ENCODE results near the gene BTBD9. TPM values are rescaled to one million over a fixed set of nuclear protein-coding genes. Genes with fewer than 3 reads are reported as not detected.

BTBD9 gene
- polyA plus RNA-seq, 1 donor (not counting 4 experiments of a cell fraction or from before 2014, with no cell fraction given): 6.8 TPM

DNA sequence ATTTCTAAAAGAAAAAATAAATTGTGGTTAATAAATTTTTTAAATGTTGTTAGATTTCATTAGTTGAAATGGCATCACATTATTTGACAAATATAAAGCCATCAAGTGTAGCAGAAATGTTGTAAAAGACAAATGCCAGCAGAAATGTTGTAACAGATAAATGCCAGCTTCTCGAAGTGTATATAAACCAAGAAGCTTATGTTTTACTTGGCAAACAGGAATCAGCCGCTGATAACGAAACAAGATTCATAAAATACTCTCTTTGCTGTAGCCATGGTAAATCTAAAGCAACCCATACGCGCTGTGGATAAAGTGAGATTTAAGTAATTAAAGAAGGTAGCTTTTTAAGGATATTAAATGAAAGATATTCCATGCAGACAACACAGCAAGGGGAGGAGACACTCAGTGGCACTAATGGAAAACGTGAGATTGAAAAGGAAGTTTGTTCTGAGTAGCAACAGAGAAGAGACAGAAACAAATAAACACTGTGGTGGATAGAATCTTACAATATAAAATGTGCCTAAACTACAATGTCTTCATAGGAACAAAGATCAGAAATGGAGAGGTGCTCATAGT lies 29.6 kb downstream of the BTBD9 start:
- Histone ChIP-seq H3K27me3 (ENCODE audit: control insufficient read depth, extremely low read depth, insufficient read depth, low read length) (no peaks in the 10 kb centered on the region), H3K4me3 (ENCODE audit: control insufficient read depth in 2 of 3, extremely low read depth in 1 of 3, insufficient read depth in 2 of 3, low read depth in 1 of 3, low read length in 3 of 3) (no peak overlapping the region), H3K27ac (ENCODE audit: control insufficient read depth, insufficient read depth, low read length) (no peak overlapping the region), H3K9me3 (ENCODE audit: control insufficient read depth, low read depth, low read length) (no peaks in the 10 kb centered on the region), H3K79me2 (ENCODE audit: control insufficient read depth, insufficient read depth, low read length) (no peaks in the 10 kb centered on the region), H3K4me1 (ENCODE audit: control insufficient read depth, extremely low read depth, insufficient read depth, low read length) (no peaks in the 10 kb centered on the region), H3K9ac (ENCODE audit: control insufficient read depth, extremely low read depth, insufficient read depth, low read length) (no peak overlapping the region), H3K4me2 (ENCODE audit: control insufficient read depth, extremely low read depth, insufficient read depth, low read depth, low read length) (no peak overlapping the region), H3K36me3 (ENCODE audit: control insufficient read depth in 2 of 2, extremely low read depth in 1 of 2, insufficient read depth in 2 of 2, low read length in 2 of 2) (no peaks in the 10 kb centered on the region), H2AFZ (ENCODE audit: control insufficient read depth, low read length) (no peak overlapping the region), H4K20me1 (ENCODE audit: control insufficient read depth, extremely low read depth, insufficient read depth, low read length) (no peaks in the 10 kb centered on the region), H3K9me1 (ENCODE audit: control insufficient read depth, extremely low read depth, insufficient read depth, low read length) (no peaks in the 10 kb centered on the region)
- no peak for DNase-seq (ENCODE audit: low read depth, low spot score)
- dilution Hi-C loops (cut with MboI; ENCODE audit: extremely low pct_ligation_motif_present, low sequenced_read_pairs): no loop called here
- no peak for FAIRE-seq
- no peak for TF ChIP-seq EZH2 (IDR thresholded peaks at IDR 0.05; ENCODE audit: low read length)
- TF ChIP-seq, protein P1, sequence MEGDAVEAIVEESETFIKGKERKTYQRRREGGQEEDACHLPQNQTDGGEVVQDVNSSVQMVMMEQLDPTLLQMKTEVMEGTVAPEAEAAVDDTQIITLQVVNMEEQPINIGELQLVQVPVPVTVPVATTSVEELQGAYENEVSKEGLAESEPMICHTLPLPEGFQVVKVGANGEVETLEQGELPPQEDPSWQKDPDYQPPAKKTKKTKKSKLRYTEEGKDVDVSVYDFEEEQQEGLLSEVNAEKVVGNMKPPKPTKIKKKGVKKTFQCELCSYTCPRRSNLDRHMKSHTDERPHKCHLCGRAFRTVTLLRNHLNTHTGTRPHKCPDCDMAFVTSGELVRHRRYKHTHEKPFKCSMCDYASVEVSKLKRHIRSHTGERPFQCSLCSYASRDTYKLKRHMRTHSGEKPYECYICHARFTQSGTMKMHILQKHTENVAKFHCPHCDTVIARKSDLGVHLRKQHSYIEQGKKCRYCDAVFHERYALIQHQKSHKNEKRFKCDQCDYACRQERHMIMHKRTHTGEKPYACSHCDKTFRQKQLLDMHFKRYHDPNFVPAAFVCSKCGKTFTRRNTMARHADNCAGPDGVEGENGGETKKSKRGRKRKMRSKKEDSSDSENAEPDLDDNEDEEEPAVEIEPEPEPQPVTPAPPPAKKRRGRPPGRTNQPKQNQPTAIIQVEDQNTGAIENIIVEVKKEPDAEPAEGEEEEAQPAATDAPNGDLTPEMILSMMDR (optimal IDR thresholded peaks at IDR 0.05 in 1 of 3, IDR thresholded peaks at IDR 0.05 in 1 of 3, conservative IDR thresholded peaks at IDR 0.05 in 1 of 3; ENCODE audit: extremely low read depth in 1 of 3, insufficient read depth in 2 of 3, low read length in 3 of 3): no peak

DNA sequence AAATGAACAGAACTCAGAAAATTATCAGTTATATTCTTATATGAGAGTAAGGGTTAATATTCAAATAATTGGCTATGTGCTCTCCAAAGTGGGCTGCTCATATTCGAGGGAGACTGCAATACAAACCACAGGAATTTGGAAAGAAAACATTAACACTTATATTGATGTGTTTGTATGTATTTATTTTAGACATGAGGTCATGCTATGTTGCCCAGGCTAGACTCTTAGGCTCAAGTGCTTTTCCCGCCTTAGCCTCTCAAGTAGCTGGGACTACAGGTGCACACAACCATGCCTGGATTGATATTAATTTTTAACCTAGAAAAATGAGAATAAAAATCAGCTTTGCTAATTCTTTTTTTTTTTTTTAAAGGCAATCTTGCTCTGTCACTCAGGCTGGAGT lies 35.0 kb downstream of the BTBD9 start:
- H3K79me2 ChIP-seq (ENCODE audit: control insufficient read depth, insufficient read depth, low read length): no peaks in the 10 kb centered on the region
- H3K9me1 ChIP-seq (ENCODE audit: control insufficient read depth, extremely low read depth, insufficient read depth, low read length): no peaks in the 10 kb centered on the region
- H3K9me3 ChIP-seq (ENCODE audit: control insufficient read depth, low read depth, low read length): no peaks in the 10 kb centered on the region
- no peak overlapping the region for H3K27ac ChIP-seq (ENCODE audit: control insufficient read depth, insufficient read depth, low read length)
- no peak overlapping the region for H3K4me3 ChIP-seq (ENCODE audit: control insufficient read depth in 2 of 3, extremely low read depth in 1 of 3, insufficient read depth in 2 of 3, low read depth in 1 of 3, low read length in 3 of 3)
- no peaks in the 10 kb centered on the region for H4K20me1 ChIP-seq (ENCODE audit: control insufficient read depth, extremely low read depth, insufficient read depth, low read length)
- H3K36me3 ChIP-seq (ENCODE audit: control insufficient read depth in 2 of 2, extremely low read depth in 1 of 2, insufficient read depth in 2 of 2, low read length in 2 of 2): no peaks in the 10 kb centered on the region
- no peaks in the 10 kb centered on the region for H3K4me1 ChIP-seq (ENCODE audit: control insufficient read depth, extremely low read depth, insufficient read depth, low read length)
- H3K9ac ChIP-seq (ENCODE audit: control insufficient read depth, extremely low read depth, insufficient read depth, low read length): no peak overlapping the region
- H3K27me3 ChIP-seq (ENCODE audit: control insufficient read depth, extremely low read depth, insufficient read depth, low read length): no peaks in the 10 kb centered on the region
- no peak overlapping the region for H2AFZ ChIP-seq (ENCODE audit: control insufficient read depth, low read length)
- DNase-seq (ENCODE audit: low read depth, low spot score) (no peak), FAIRE-seq (no peak)
- H3K4me2 ChIP-seq (ENCODE audit: control insufficient read depth, extremely low read depth, insufficient read depth, low read depth, low read length): no peak overlapping the region
- dilution Hi-C loops (cut with MboI; ENCODE audit: extremely low pct_ligation_motif_present, low sequenced_read_pairs): no loop called here
- no peak for TF ChIP-seq EZH2 (IDR thresholded peaks at IDR 0.05; ENCODE audit: low read length)
- TF ChIP-seq, protein P1 (optimal IDR thresholded peaks at IDR 0.05 in 1 of 3, IDR thresholded peaks at IDR 0.05 in 1 of 3, conservative IDR thresholded peaks at IDR 0.05 in 1 of 3; ENCODE audit: extremely low read depth in 1 of 3, insufficient read depth in 2 of 3, low read length in 3 of 3): no peak
